Activated CD4-positive, alpha-beta T cell treated with anti-CD3 and anti-CD28 coated beads, Interleukin-2, Interleukin-6, amounts not matched to agents 100 ng/mL and 50 ng/mL, durations not matched to agents 16 hours and 8 hours (primary cell): Measurements from ENCODE around the gene LBHD1.
A peak's percentile ranks its signal among the peaks of the same experiment; 100 is the strongest.
"Not testable (repeated sequence)": the region's sequence is repeated elsewhere in the genome, so short reads cannot be mapped to it uniquely, and the experiment has no call there.

Experiments used
- DNase-seq: peaks from one replicate; pipeline ENCODE4 v3.0.0-alpha.2; 2020

Gene LBHD1

DNA sequence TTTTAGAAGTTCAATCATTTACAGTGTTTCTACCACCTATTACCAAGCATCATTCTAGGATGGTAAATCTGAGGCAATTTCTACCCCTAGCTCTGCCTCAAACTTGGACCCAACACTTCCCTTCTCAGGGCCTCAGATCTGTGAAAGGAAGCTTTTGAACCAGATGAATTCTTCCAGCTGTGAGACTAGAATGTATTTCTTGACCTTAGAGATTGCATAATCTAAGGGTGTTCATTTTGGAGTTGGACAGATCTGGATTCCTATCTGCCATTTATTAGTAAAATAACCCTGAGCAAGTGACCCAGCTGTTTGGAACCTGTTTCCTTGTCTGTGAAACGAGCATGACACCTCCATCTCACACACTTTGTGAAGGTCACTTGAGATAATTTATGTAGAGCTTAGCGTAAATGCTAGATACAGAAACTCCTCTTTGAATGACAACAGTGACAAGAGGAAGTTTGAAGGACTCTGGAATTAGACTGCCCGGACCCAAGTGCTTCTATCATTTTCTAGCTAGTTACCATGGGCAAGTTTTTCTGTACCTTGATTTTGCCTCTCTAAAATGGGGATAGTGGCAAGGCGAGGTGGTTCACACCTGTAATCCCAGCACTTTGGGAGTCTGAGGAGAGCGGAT is 15.2 kb downstream of the LBHD1 start:
- DNase-seq: no peak

DNA sequence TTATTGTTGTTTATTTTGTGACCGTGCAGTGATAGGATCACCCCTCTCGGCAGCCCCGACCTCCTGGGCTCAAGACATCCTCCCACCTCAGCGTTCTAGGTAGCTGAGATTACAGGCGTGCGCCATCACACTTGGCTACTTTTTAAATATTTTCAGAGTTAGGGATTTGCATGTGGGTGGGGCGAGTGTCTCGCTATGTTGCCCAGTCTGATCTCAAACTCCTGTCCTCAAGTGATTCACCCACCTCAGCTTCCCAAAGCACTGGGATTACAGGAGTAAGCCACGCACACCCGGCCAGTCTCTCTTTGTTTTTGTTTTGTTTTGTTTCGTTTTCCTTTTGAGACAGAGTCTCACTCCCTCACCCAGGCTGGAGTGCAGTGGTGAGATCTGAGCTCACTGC is 17.8 kb downstream of the LBHD1 start:
- DNase-seq: peak; percentile 17

DNA sequence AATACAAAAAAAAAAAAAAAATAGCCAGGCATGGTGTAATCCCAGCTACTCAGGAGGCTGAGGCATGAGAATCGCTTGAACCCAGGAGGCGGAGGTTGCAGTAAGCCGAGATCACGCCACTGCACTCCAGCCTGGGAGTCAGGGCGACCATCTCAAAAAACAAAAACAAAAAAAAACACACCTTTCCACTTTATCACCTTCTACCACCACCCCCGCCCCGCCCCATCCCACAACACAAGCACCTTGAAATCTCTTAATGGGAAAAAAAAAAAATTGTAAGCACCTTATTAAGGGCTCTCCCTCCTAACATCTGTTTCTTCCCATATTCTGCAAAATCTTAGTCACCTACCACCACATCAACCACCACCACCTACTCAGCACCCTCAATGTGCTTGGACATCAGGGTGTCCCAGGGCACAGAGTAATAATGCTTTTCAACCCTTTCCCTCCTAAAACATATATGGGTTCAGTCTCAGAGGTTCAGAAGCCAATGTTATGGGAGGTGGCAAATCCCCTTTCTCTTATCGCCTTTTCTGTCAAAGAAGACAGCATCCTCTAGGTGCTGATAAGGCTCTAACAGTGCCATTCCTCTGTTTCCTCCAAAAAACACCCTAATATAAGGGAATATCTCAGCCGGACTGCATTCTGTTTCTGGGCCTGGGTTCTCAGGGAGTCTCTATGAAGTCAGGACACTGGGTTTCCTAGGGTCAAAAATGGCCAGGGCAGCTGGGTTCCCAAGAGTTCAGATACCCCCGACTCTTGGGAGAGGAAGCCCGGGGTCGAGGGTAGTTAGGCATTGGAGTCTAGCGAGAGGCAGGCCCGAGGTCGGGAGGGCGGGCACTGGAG is 19.7 kb downstream of the LBHD1 start:
- peak; percentile 49 for DNase-seq

GRCh38 chr11:62650283-62650682 is 21.8 kb downstream of the LBHD1 start:
- DNase-seq: not testable (repeated sequence)

DNA sequence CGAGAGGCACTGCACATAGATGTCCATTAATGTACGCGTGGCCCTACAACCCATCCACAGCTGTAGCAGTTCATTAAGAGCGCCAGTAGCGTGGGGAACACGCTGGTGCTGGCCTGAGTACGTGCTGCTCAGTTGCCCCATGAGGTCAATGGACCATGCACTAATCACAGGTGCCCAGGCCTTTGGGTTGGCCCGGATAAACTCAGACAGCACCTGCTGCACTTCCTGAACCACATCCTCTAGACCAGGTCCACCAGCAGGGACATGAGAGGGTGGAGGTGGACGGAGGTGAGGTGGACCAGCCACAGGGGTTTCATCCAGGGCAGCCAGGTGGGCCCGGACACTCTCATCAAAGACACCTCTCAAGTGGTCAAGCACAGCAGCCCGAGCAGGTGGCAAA is 22.6 kb downstream of the LBHD1 start:
- DNase-seq: no peak

GRCh38 chr11:62648967-62649364 is 23.1 kb downstream of the LBHD1 start:
- no peak for DNase-seq

GRCh38 chr11:62648185-62648966 is 23.7 kb downstream of the LBHD1 start:
- no peak for DNase-seq

DNA sequence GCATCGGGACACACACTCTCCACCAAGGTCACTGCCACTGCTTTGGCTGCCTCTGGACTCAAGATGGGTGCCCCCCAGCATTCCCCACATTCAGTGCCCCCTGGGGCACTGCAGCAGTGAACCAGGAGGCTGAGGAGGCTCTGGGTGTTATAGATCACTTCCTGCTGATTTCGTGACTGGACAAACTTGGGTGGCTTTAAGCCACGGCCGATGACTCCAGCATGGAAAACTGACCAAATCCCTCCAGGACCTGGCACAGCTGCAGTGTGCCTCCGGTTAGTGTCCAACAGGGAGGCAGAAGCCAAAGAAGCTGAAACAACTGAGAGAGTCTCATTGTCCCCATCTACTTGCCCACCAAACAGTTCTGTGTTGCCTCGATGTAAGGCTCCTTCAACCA is 24.5 kb downstream of the LBHD1 start:
- no peak for DNase-seq

DNA sequence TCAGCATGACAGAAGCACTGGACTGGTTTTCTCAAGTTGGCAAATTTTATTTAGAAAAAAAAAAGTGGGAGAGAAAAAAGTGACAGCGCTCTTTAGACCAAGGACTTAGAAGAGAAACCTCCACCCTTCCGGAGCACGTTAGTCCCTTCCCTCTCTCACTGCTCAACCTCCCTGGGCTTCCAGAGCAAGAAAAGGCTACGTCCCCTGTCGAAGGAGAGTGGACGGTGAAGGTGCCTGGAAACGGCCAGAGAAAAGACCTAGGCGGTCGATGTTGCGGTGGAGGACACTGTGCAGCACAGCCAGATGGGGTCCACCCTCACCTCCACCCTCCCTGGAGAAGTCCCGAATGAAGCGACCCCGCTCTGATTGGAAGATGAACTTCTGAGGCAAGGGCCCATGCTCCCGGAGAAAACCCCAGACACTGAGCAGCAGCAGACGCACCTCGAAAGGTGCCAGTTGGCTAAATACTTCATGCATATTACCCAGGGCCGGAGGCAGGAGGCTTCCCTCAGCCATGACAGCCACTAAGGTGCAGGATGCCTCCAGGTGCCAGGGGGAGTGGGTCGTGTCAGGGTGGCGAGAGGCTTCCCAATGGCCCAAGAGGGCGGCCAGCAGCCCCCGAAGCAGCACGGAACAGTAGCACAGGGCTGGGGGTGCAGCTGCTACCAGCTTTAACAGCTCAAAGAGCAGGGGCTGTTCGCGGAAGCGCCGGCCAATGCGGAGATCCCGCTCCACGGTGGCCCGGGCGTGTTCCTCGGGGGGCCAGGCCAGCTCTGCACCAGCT is 25.1 kb downstream of the LBHD1 start:
- DNase-seq: no peak

DNA sequence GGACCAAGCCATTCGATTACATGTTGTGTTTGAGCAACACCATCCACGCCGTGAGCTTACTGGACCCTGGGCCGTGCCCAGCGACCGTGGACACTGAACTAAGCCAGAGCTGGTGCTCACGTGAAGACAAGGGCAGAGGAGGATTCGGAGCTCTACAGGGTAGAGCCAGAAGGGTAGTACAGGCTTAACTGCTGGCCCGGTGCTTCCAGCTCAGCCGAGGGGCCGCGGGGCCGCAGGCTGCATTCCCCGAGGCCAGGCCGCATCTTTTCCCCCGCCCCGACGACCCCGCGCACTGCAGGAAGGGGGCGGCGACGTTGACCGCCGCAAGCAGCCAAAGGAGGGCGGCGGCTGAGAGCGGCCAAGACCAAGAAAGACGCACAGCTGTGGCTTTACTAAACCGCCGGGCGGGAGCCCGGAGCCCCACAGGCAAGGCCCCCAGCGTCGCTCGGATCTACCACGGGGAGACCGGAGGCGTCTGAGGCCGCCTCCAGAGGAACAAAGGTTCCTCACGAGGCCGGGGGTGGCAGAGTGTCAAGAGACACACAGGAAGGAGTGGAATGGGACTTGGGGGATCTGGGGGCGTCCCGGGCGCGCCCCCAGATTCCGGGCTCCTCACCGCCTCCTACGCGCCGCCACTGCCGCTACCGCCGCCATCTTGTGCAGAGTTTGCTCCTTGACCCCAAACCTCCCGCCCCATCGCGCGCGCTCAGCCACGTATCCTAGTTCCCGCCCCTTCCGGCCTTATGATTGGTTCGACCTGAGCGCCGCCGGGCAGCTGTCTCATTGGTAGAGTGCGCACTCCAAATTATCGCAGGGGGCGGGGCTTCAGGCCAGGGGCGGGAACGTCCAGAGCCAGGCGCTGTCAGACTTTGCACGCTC is 25.9 kb downstream of the LBHD1 start, which contains the start of gene GANAB:
GANAB (minus strand) TSS at position 668 of the 879 bp plus-strand sequence; CDS start at position 654, 14 bp downstream.
- peak; percentile 100 for DNase-seq

- peak; percentile 20 for DNase-seq
Observed at GRCh38 chr11:62645671-62645945, 26.5 kb downstream of the LBHD1 start.

DNA sequence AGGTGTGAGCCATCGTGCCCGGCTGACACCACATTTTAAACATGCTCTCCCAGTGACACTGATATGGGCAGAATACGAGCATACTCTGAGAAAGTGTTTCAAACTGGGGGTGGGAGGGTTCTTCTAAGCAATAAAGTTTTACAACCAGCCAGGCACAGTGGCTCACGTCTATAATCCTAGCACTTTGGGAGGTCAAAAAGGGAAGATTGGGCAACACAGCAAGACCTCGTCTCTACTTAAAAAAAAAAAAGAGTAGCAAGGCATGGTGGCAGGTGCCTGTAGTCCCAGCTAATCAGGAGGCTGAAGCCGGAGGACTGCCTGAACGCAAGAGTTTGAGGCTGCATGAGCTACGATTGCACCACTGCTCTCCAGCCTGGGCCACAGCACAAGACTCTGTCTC is 27.8 kb downstream of the LBHD1 start:
- no peak for DNase-seq

GRCh38 chr11:62632492-62632891 is 39.6 kb downstream of the LBHD1 start:
- DNase-seq: no peak

DNA sequence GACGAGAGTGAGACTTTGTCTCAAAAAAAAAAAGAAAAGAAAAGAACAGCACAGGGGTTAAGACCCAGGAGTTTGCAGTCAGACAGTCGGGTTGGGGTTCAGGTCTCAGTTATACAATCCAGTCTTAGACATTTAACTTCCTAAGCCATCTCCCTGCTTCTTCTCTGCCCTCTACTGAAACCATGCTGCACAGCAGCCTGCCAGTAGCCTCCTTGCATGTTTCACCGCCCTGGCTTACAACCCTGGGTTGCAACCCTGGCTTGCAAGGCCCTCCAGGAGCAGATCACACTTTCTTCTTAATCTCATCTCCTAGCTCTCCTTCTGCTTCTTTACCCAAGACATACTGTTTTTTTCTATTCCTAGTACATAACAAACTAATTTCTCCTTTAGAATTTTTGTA is 44.4 kb downstream of the LBHD1 start:
- no peak for DNase-seq

- DNase-seq: no peak
Observed at GRCh38 chr11:62622476-62623089, 49.5 kb downstream of the LBHD1 start.

GRCh38 chr11:62621567-62622470 is 50.2 kb downstream of the LBHD1 start, which contains the start of gene B3GAT3:
Gene B3GAT3 (minus strand): TSS chr11:62621986. CDS start chr11:62621947, 39 bp downstream.
- DNase-seq: peak; percentile 98

- no peak for DNase-seq
Observed at GRCh38 chr11:62621027-62621566, 51.0 kb downstream of the LBHD1 start.

GRCh38 chr11:62616957-62617356 is 55.1 kb downstream of the LBHD1 start:
- not testable (repeated sequence) for DNase-seq

GRCh38 chr11:62615521-62615920 is 56.5 kb downstream of the LBHD1 start:
- DNase-seq: no peak

DNA sequence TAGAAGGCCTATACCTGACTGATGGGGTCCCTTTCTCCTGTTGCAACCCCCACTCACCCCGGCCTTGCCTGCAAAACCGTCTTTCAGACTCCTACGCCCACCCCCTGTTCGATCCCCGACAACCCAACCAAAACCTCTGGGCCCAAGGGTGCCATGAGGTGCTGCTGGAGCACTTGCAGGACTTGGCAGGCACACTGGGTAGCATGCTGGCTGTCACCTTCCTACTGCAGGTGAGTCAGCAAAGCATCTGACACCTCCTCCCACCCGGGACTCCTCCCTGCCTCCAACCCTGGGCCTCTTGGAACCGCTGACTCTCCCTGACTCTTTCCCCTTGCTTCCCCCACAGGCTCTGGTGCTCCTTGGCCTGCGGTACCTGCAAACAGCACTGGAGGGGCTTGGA is 57.8 kb downstream of the LBHD1 start:
- DNase-seq: peak; percentile 54
